ACC112 (cell line): Measurements from ENCODE around the gene CHTF18.

Experiments
- H2AFZ ChIP-seq: fragments of 200-600 bp; sonication (generic); one replicate; pipeline ENCODE4 v1.6.0; 2017; ENCODE audit warnings: antibody characterized with exemption, low read length; ENCODE audit not compliant: unreplicated experiment
- H3K27ac ChIP-seq: fragments of 200-600 bp; sonication (generic); 2 replicates; pipeline ENCODE4 v1.5.1; 2014; ENCODE audit warnings: low read depth, mild to moderate bottlenecking, antibody characterized with exemption, low read length, moderate library complexity
- H3K27me3 ChIP-seq: fragments of 200-600 bp; sonication (generic); 2 replicates; pipeline ENCODE4 v1.6.1; 2014; ENCODE audit warnings: mild to moderate bottlenecking, antibody characterized with exemption, low read length, moderate library complexity, mixed read lengths; ENCODE audit not compliant: insufficient read depth
- H3K36me3 ChIP-seq: fragments of 200-600 bp; sonication (generic); 2 replicates; pipeline ENCODE4 v1.6.1; 2016; ENCODE audit warnings: mild to moderate bottlenecking, antibody characterized with exemption, low read length, moderate library complexity, mixed read lengths; ENCODE audit not compliant: insufficient read depth
- H3K4me1 ChIP-seq: fragments of 200-600 bp; sonication (generic); one replicate; pipeline ENCODE4 v1.6.1; 2016; ENCODE audit warnings: low read length, mixed read lengths; ENCODE audit not compliant: insufficient read depth, unreplicated experiment, control insufficient read depth
- H3K4me3 ChIP-seq: fragments of 200-600 bp; sonication (generic); 2 replicates; pipeline ENCODE4 v1.5.1; 2014; ENCODE audit warnings: mild to moderate bottlenecking, low read depth, low read length
- H3K79me2 ChIP-seq: fragments of 200-600 bp; sonication (generic); one replicate; pipeline ENCODE4 v1.6.0; 2016; ENCODE audit warnings: low read length; ENCODE audit not compliant: control insufficient read depth, unreplicated experiment, insufficient read depth

Gene CHTF18

DNA sequence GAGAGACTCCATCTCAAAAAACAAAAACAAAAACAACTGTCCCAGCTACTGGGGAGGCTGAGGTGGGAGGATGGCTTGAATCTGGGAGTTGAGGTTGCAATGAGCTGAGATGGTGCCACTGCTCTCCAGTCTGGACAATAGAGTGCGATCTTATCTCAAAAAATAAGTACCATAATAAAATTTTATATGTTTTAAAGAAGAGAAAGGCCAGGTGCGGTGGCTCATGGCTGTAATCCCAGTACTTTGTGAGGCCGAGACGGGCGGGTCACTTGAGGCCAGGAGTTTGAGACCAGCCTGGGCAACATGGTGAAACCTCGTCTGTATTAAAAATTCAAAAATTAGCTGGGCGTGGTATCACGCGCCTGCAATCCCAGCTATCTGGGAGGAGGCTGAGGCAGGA is 11.6 kb upstream of the CHTF18 start:
- Histone ChIP-seq H2AFZ (no peak overlapping the region), H3K79me2 (no peaks in the 10 kb centered on the region), H3K27me3 (no peaks in the 10 kb centered on the region), H3K27ac (no peak overlapping the region), H3K36me3 (no peaks in the 10 kb centered on the region), H3K4me1 (no peaks in the 10 kb centered on the region), H3K4me3 (no peak overlapping the region)

DNA sequence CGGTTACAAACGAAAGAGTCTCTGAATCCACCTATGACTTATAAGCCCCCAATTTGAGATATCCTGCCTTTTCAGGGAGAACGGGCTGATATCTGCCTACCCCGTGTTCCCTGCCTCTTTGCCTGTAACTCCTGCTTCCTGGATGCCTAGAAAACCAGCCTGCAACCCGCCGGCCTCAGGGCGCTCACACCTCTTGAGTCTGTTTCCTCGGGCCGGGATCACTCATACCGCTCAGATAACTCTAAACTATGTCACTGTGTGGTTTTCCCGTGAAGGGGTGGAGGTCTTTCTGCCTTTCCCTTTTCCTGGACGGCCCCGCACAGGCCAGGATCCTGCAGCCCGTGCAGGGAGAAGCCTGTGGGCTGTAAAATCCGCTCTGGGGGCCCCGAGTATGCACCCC is 10.6 kb upstream of the CHTF18 start:
- H3K79me2 ChIP-seq = no peaks in the 10 kb centered on the region
- H3K27me3 ChIP-seq = no peaks in the 10 kb centered on the region
- H2AFZ ChIP-seq = peak overlapping the region; percentile 14
- H3K4me3 ChIP-seq = no peak overlapping the region
- no peak overlapping the region for H3K27ac ChIP-seq
- H3K36me3 ChIP-seq = no peaks in the 10 kb centered on the region
- no peaks in the 10 kb centered on the region for H3K4me1 ChIP-seq

- Histone ChIP-seq H3K4me3 (no peak overlapping the region), H3K27me3 (no peaks in the 10 kb centered on the region), H3K79me2 (no peaks in the 10 kb centered on the region), H2AFZ (no peak overlapping the region), H3K36me3 (no peaks in the 10 kb centered on the region), H3K27ac (no peak overlapping the region), H3K4me1 (no peaks in the 10 kb centered on the region)
Observed at GRCh38 chr16:778447-778846, 10.0 kb upstream of the CHTF18 start.

- Histone ChIP-seq H2AFZ (no peak overlapping the region), H3K27me3 (no peaks in the 10 kb centered on the region), H3K79me2 (no peaks in the 10 kb centered on the region), H3K27ac (no peak overlapping the region), H3K4me3 (no peak overlapping the region), H3K36me3 (no peaks in the 10 kb centered on the region), H3K4me1 (peaks cover 3% of the 10 kb centered on the region)
Observed at GRCh38 chr16:778909-779527, 9.4 kb upstream of the CHTF18 start.

DNA sequence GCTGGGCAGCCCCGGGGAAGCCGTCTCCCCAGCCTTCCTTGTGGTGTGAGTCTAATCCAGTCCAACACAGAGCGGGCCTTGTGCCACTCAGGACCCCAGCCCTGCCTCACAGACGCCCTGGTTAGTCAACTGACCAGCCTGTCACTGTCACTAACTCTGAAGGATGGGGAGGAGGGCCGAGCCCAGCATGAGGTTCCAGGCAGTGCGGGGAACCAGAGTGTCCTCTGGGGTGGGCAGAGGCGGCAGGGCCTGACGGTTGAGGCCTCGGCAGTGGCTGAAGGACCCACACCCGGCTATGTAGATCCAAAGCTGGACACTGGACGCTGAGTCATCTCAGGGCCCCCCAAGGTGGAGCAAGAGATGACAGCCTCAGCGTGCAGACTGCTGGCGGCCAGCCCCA is 8.9 kb upstream of the CHTF18 start:
- no peak overlapping the region for H3K4me3 ChIP-seq
- no peak overlapping the region for H3K27ac ChIP-seq
- H3K4me1 ChIP-seq = peaks cover 3% of the 10 kb centered on the region
- no peaks in the 10 kb centered on the region for H3K27me3 ChIP-seq
- no peak overlapping the region for H2AFZ ChIP-seq
- no peaks in the 10 kb centered on the region for H3K36me3 ChIP-seq
- H3K79me2 ChIP-seq = no peaks in the 10 kb centered on the region

DNA sequence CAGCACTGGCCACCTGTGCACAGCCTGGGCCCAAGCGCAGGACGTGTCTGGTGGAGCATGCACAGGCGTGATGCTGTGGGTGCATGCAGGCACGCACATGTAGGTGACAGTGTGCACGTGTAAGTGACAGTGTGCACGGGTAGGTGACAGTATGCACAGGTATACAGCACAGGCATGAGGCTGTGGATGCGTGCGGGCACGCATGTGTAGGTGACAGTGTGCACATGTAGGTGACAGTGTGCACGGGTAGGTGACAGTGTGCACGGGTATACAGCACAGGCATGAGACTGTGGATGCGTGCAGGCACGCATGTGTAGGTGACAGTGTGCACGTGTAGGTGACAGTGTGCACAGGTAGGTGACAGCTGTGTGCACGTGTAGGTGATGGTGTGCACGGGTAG is 8.1 kb upstream of the CHTF18 start:
- Histone ChIP-seq H3K4me1 (peaks cover 3% of the 10 kb centered on the region), H3K36me3 (no peaks in the 10 kb centered on the region), H3K4me3 (no peak overlapping the region), H2AFZ (no peak overlapping the region), H3K27ac (no peak overlapping the region), H3K79me2 (no peaks in the 10 kb centered on the region), H3K27me3 (no peaks in the 10 kb centered on the region)

DNA sequence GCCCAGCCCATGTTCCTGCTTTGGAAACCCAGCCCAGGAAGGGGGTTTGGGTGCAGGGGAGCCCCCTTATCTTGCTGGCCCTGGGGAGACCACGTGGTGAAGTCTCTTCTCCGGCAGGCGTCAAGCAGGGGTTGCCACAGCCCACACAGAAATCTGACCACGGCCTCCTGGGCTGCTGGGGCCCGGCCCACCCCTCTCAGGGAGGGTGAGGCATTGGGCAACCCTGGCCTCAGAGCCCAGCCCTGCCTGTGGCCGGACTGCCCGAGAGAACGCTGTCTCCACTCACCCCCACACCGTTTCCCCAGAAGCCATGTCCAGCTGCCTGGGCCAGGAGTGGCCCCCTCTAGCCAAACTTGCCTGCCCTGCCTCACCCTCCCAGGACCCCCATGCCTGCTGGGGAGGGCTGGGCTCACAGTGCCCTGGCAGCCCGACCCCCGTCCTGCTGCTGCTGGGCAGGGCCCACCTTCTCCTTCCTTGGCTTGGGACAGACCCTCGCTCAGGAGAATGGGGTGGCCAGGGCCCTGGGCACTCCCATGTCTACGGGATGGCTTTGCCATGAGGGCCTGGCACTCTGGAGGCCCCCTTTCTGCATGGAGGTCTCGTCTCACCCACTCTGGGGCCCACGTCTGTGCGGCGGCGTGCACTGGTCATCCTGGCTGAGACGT is 6.9 kb upstream of the CHTF18 start:
- Histone ChIP-seq H3K79me2 (no peaks in the 10 kb centered on the region), H3K36me3 (no peaks in the 10 kb centered on the region), H2AFZ (no peak overlapping the region), H3K4me3 (no peak overlapping the region), H3K27ac (no peak overlapping the region), H3K4me1 (peaks cover 3% of the 10 kb centered on the region), H3K27me3 (no peaks in the 10 kb centered on the region)

DNA sequence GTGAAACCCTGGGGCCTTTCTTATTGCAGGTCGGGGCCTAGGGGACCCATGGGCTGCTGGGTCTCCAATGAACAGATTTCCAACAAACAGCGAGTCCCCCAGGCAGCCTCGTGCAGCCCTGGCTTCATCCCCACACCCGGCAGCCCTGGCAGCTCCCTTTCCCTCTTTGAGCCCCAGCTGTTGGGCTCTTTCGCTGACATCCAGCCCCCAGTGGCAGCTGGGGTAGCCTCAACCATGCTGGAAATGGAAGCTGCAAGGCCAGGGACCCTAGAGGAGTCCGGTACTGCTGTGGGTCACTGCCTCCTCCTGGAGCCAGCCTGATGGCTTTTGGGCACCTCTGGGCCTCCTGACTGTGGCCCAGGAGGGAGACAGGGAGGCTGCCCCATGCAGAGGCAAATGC is 6.2 kb upstream of the CHTF18 start:
- H3K27me3 ChIP-seq = no peaks in the 10 kb centered on the region
- peaks cover 7% of the 10 kb centered on the region for H3K4me1 ChIP-seq

GRCh38 chr16:782766-783403 is 5.5 kb upstream of the CHTF18 start:
- H3K79me2 ChIP-seq = peaks cover 11% of the 10 kb centered on the region
- H3K27ac ChIP-seq = no peak overlapping the region
- no peaks in the 10 kb centered on the region for H3K27me3 ChIP-seq
- no peak overlapping the region for H3K4me3 ChIP-seq
- H3K4me1 ChIP-seq = peaks cover 9% of the 10 kb centered on the region
- H3K36me3 ChIP-seq = no peaks in the 10 kb centered on the region
- no peak overlapping the region for H2AFZ ChIP-seq

More for the DNA sequence above, 6.2 kb upstream of the CHTF18 start:
- Histone ChIP-seq H3K79me2 (peaks cover 4% of the 10 kb centered on the region), H3K36me3 (no peaks in the 10 kb centered on the region), H3K27ac (no peak overlapping the region), H2AFZ (no peak overlapping the region), H3K4me3 (no peak overlapping the region)

- H3K4me3 ChIP-seq = no peak overlapping the region
- peaks cover 12% of the 10 kb centered on the region for H3K79me2 ChIP-seq
- H3K36me3 ChIP-seq = no peaks in the 10 kb centered on the region
- H3K27me3 ChIP-seq = no peaks in the 10 kb centered on the region
- H2AFZ ChIP-seq = no peak overlapping the region
- no peak overlapping the region for H3K27ac ChIP-seq
- peaks cover 9% of the 10 kb centered on the region for H3K4me1 ChIP-seq
Observed at GRCh38 chr16:783404-784161, 4.8 kb upstream of the CHTF18 start.
